Posterior cingulate gyrus (tissue), 11 donors: Measurements from ENCODE around the gene LYZL1.
"Not testable (repeated sequence)": the region's sequence is repeated elsewhere in the genome, so short reads cannot be mapped to it uniquely, and the experiment has no call there.

Source experiments
- DNase-seq, 10 donors: peaks; one replicate each; pipeline versions ENCODE4 v3.0.0 to v3.0.0-alpha.2; 2020 to 2021; ENCODE audit warnings: mixed read lengths in 3 of 10
- intact Hi-C: fragments of 100-400 bp; cut with DNase I; formaldehyde crosslinking; loops from one replicate; pipeline ENCODE4 v1.15.1; 2023

The LYZL1 gene

GRCh38 chr10:29358010-29358616, 69.2 kb downstream of the LYZL1 start:
- DNase-seq: no peak
- intact Hi-C loops: no loop called here

GRCh38 chr10:29360215-29360853, 71.5 kb downstream of the LYZL1 start:
- intact Hi-C loops, DNase-seq: not testable (repeated sequence)
